Karpas-422 (cell line): ENCODE results near the gene HS6ST3. TPM values are rescaled to one million over a fixed set of nuclear protein-coding genes. Genes with fewer than 3 reads are reported as not detected.

Experiments
- DNase-seq: peaks from one replicate; pipeline ENCODE4 v3.0.0-alpha.2; 2015
- H2AFZ ChIP-seq: fragments of 200-600 bp; sonication (generic); 2 replicates; pipeline ENCODE4 v1.6.1; 2014; ENCODE audit warnings: antibody characterized with exemption, low read length, mixed read lengths
- H3K27ac ChIP-seq: fragments of 200-600 bp; sonication (generic); 2 replicates; pipeline ENCODE4 v1.5.1; 2014; ENCODE audit warnings: mild to moderate bottlenecking, low read length, moderate library complexity
- H3K27me3 ChIP-seq: fragments of 200-600 bp; sonication (generic); 2 replicates; pipeline ENCODE4 v1.6.1; 2014; ENCODE audit warnings: low read length, mixed read lengths
- H3K36me3 ChIP-seq: fragments of 200-600 bp; sonication (generic); 2 replicates; pipeline ENCODE4 v1.6.1; 2014; ENCODE audit warnings: low read length, mixed read lengths; ENCODE audit not compliant: insufficient read depth
- H3K4me1 ChIP-seq: fragments of 200-600 bp; sonication (generic); 2 replicates; pipeline ENCODE4 v1.6.1; 2014; ENCODE audit warnings: mild to moderate bottlenecking, low read length, mixed read lengths
- H3K4me2 ChIP-seq: fragments of 200-600 bp; sonication (generic); 2 replicates; pipeline ENCODE4 v1.6.1; 2014; ENCODE audit warnings: low read length, low read depth, mild to moderate bottlenecking; ENCODE audit not compliant: poor library complexity, severe bottlenecking
- H3K4me3 ChIP-seq: fragments of 200-600 bp; sonication (generic); 2 replicates; pipeline ENCODE4 v1.5.1; 2014; ENCODE audit warnings: mild to moderate bottlenecking, antibody characterized with exemption, low read length, mixed read lengths
- H3K79me2 ChIP-seq: fragments of 200-600 bp; sonication (generic); 2 replicates; pipeline ENCODE4 v1.6.1; 2014; ENCODE audit warnings: mild to moderate bottlenecking, low read length, mixed read lengths
- H3K9ac ChIP-seq: fragments of 200-600 bp; sonication (generic); 2 replicates; pipeline ENCODE4 v1.6.0; 2014; ENCODE audit warnings: low read length
- H3K9me2 ChIP-seq: fragments of 200-600 bp; sonication (generic), shearing (Covaris generic); replicated peaks from 2 replicates; pipeline ENCODE4 v1.6.0; 2014; ENCODE audit warnings: mild to moderate bottlenecking, low read length, moderate library complexity; ENCODE audit not compliant: insufficient read depth
- H3K9me3 ChIP-seq: fragments of 300-700, 200-600 bp; sonication (generic); 2 replicates; pipeline ENCODE4 v1.6.1; 2014; ENCODE audit warnings: low read length, mixed read lengths
- H4K20me1 ChIP-seq: fragments of 200-600 bp; sonication (generic); 2 replicates; pipeline ENCODE4 v1.6.1; 2014; ENCODE audit warnings: mild to moderate bottlenecking, antibody characterized with exemption, low read length, low read depth; ENCODE audit not compliant: insufficient read depth
- total RNA-seq: library from RNA; depleted of rRNA; stranded (reverse); fragments of >200 nt; shearing (Covaris generic); gene quantifications from 2 replicates; pipeline ENCODE4 v1.2.3, GENCODE V29; 2014; ENCODE audit warnings: low replicate concordance

Gene HS6ST3
- total RNA-seq, 1 experiment from 2014 or later = not detected

GRCh38 chr13:96314974-96315373 lies 225.1 kb downstream of the HS6ST3 start:
- Histone ChIP-seq H3K79me2 (no peaks in the 10 kb centered on the region), H3K9ac (no peak overlapping the region), H3K4me3 (no peak overlapping the region), H3K36me3 (no peaks in the 10 kb centered on the region), H3K27me3 (no peaks in the 10 kb centered on the region), H3K27ac (no peak overlapping the region), H3K9me3 (no peaks in the 10 kb centered on the region), H3K9me2 (no peaks in the 10 kb centered on the region), H3K4me1 (no peaks in the 10 kb centered on the region), H2AFZ (no peak overlapping the region), H4K20me1 (no peaks in the 10 kb centered on the region), H3K4me2 (no peak overlapping the region)
- DNase-seq = no peak

- Histone ChIP-seq H3K9me3 (no peaks in the 10 kb centered on the region), H3K27me3 (no peaks in the 10 kb centered on the region), H2AFZ (no peak overlapping the region), H3K36me3 (no peaks in the 10 kb centered on the region), H3K79me2 (no peaks in the 10 kb centered on the region), H3K4me3 (no peak overlapping the region), H4K20me1 (no peaks in the 10 kb centered on the region), H3K4me1 (no peaks in the 10 kb centered on the region), H3K9ac (no peak overlapping the region), H3K9me2 (no peaks in the 10 kb centered on the region; the same call in 1 of the 2 replicates), H3K27ac (no peak overlapping the region), H3K4me2 (no peak overlapping the region)
- no peak for DNase-seq
Measured at GRCh38 chr13:96338030-96338429, 248.1 kb downstream of the HS6ST3 start.

GRCh38 chr13:96342286-96342685 lies 252.4 kb downstream of the HS6ST3 start:
- Histone ChIP-seq H3K9me3 (no peaks in the 10 kb centered on the region), H3K27me3 (no peaks in the 10 kb centered on the region), H3K4me1 (no peaks in the 10 kb centered on the region), H2AFZ (no peak overlapping the region), H3K9me2 (no peaks in the 10 kb centered on the region), H3K4me2 (no peak overlapping the region), H4K20me1 (no peaks in the 10 kb centered on the region), H3K79me2 (no peaks in the 10 kb centered on the region), H3K27ac (no peak overlapping the region), H3K36me3 (no peaks in the 10 kb centered on the region), H3K4me3 (no peak overlapping the region), H3K9ac (no peak overlapping the region)
- no peak for DNase-seq

- Histone ChIP-seq H3K9me2 (no peaks in the 10 kb centered on the region), H3K27me3 (no peaks in the 10 kb centered on the region), H3K4me1 (no peaks in the 10 kb centered on the region), H2AFZ (no peak overlapping the region), H3K9me3 (no peaks in the 10 kb centered on the region), H3K36me3 (no peaks in the 10 kb centered on the region), H3K79me2 (no peaks in the 10 kb centered on the region), H4K20me1 (no peaks in the 10 kb centered on the region), H3K27ac (no peak overlapping the region), H3K9ac (no peak overlapping the region), H3K4me2 (no peak overlapping the region), H3K4me3 (no peak overlapping the region)
- DNase-seq = no peak
Measured at GRCh38 chr13:96342852-96343465, 253.1 kb downstream of the HS6ST3 start.

GRCh38 chr13:96346921-96347320 lies 257.0 kb downstream of the HS6ST3 start:
- Histone ChIP-seq H3K79me2 (no peaks in the 10 kb centered on the region), H3K4me3 (no peak overlapping the region), H4K20me1 (no peaks in the 10 kb centered on the region), H3K9me2 (no peaks in the 10 kb centered on the region), H2AFZ (no peak overlapping the region), H3K36me3 (no peaks in the 10 kb centered on the region), H3K9me3 (no peaks in the 10 kb centered on the region), H3K4me2 (no peak overlapping the region), H3K27me3 (no peaks in the 10 kb centered on the region), H3K9ac (no peak overlapping the region), H3K4me1 (no peaks in the 10 kb centered on the region), H3K27ac (no peak overlapping the region)
- DNase-seq = no peak

GRCh38 chr13:96373597-96373996 lies 283.7 kb downstream of the HS6ST3 start:
- H3K27me3 ChIP-seq = no peaks in the 10 kb centered on the region
- no peaks in the 10 kb centered on the region for H3K79me2 ChIP-seq
- no peak overlapping the region for H3K27ac ChIP-seq
- no peaks in the 10 kb centered on the region for H3K9me3 ChIP-seq
- H4K20me1 ChIP-seq = no peaks in the 10 kb centered on the region
- no peaks in the 10 kb centered on the region for H3K36me3 ChIP-seq
- peaks cover 1% of the 10 kb centered on the region; the same call in 1 of the 2 replicates for H3K9me2 ChIP-seq
- H3K9ac ChIP-seq = no peak overlapping the region
- DNase-seq = no peak
- no peak overlapping the region for H3K4me3 ChIP-seq
- no peaks in the 10 kb centered on the region for H3K4me1 ChIP-seq
- H3K4me2 ChIP-seq = no peak overlapping the region
- no peak overlapping the region for H2AFZ ChIP-seq

- Histone ChIP-seq H3K4me1 (no peaks in the 10 kb centered on the region), H3K27ac (no peak overlapping the region), H3K27me3 (no peaks in the 10 kb centered on the region), H4K20me1 (no peaks in the 10 kb centered on the region), H3K4me2 (no peak overlapping the region), H3K9ac (no peak overlapping the region), H2AFZ (no peak overlapping the region), H3K36me3 (no peaks in the 10 kb centered on the region), H3K9me2 (no peaks in the 10 kb centered on the region), H3K9me3 (no peaks in the 10 kb centered on the region), H3K4me3 (no peak overlapping the region), H3K79me2 (no peaks in the 10 kb centered on the region)
- DNase-seq = no peak
Measured at GRCh38 chr13:96377835-96378234, 287.9 kb downstream of the HS6ST3 start.

- H2AFZ ChIP-seq = no peak overlapping the region
- no peak overlapping the region for H3K9ac ChIP-seq
- H3K79me2 ChIP-seq = no peaks in the 10 kb centered on the region
Measured at GRCh38 chr13:96379967-96380366, 290.1 kb downstream of the HS6ST3 start.

More at GRCh38 chr13:96379967-96380366, 290.1 kb downstream of the HS6ST3 start:
- Histone ChIP-seq H3K27ac (no peak overlapping the region), H4K20me1 (no peaks in the 10 kb centered on the region), H3K4me1 (no peaks in the 10 kb centered on the region), H3K4me2 (no peak overlapping the region), H3K4me3 (no peak overlapping the region), H3K27me3 (no peaks in the 10 kb centered on the region), H3K9me2 (no peaks in the 10 kb centered on the region), H3K36me3 (no peaks in the 10 kb centered on the region), H3K9me3 (no peaks in the 10 kb centered on the region)
- DNase-seq = no peak
